PFSK-1 (cell line): ENCODE results near the gene B4GAT1.

Source experiments
- POLR2AphosphoS5 ChIP-seq: IDR thresholded peaks from 2 replicates; pipeline ENCODE4 v1.6.1; 2012; ENCODE audit warnings: low read depth, mild to moderate bottlenecking, control low read depth, low read length, moderate library complexity
- REST ChIP-seq, 2 experiments: IDR thresholded peaks; 2 replicates each; pipeline versions ENCODE4 v1.6.1 to v1.8.0; 2011 to 2012; ENCODE audit warnings: low read depth in 2 of 2, low read length in 2 of 2, control low read depth in 1 of 2, inconsistent platforms in 1 of 2, mild to moderate bottlenecking in 1 of 2, moderate library complexity in 1 of 2; ENCODE audit not compliant: insufficient read depth in 1 of 2
- SIN3A ChIP-seq: IDR thresholded peaks from 2 replicates; pipeline ENCODE4 v1.6.1; 2012; ENCODE audit warnings: mild to moderate bottlenecking, low read length, moderate library complexity, borderline replicate concordance; ENCODE audit not compliant: insufficient read depth
- TAF1 ChIP-seq: IDR thresholded peaks from 2 replicates; pipeline ENCODE4 v1.6.1; 2012; ENCODE audit warnings: low read length, control low read depth, borderline replicate concordance; ENCODE audit not compliant: insufficient read depth

- no peak for TF ChIP-seq POLR2AphosphoS5
- TF ChIP-seq TAF1 = no peak
- no peak for TF ChIP-seq SIN3A
- TF ChIP-seq REST (IDR thresholded peaks at IDR 0.05; ENCODE audit: insufficient read depth in 1 of 2, low read depth in 2 of 2, low read length in 2 of 2) = no peak
Measured at GRCh38 chr11:66330931-66331330, 16.5 kb downstream of the B4GAT1 start.
